HCT116 (cell line): ENCODE results near the gene NHLRC1. TPM values are rescaled to one million over a fixed set of nuclear protein-coding genes. Genes with fewer than 3 reads are reported as not detected.

Experiments used
- ATAC-seq: fragments of 200-7000 bp; cut with Tn5 transposase; 2 replicates; pipeline ENCODE4 v1.9.1; 2020; ENCODE audit warnings: mild to moderate bottlenecking, moderate library complexity
- BruUV-seq: library from RNA; stranded (reverse); fragments of 400-500 nt; replicated peaks from 2 replicates; lab custom pipeline; 2021; lab: Mats Ljungman, UMichigan
- CTCF ChIA-PET: fragments of 300-600 bp; sonication (Branson Sonifier 250); formaldehyde crosslinking; loops from one replicate; lab custom pipeline; 2021; ENCODE audit warnings: antibody characterized with exemption; lab: Charles Lee
- POLR2A ChIA-PET: fragments of 300-600, 350-600 bp; sonication (Branson Sonifier 250); formaldehyde crosslinking; loops from one replicate; lab custom pipeline; 2021; ENCODE audit warnings: antibody characterized with exemption; lab: Charles Lee
- RAD21 ChIA-PET, 2 experiments: fragments of 300-600 bp; sonication (Branson Sonifier 250); formaldehyde crosslinking; loops; one replicate each; lab custom pipeline; 2023; ENCODE audit warnings: low total read pairs in 2 of 2; ENCODE audit not compliant: uncharacterized antibody in 2 of 2, unreplicated experiment in 2 of 2, low non-redundant PET in 1 of 2; lab: Charles Lee
- DNase-seq: peaks from one replicate; pipeline ENCODE4 v3.0.0-alpha.2; 2010; ENCODE audit warnings: low read depth, low spot score
- H2AFZ ChIP-seq: fragments of 200-600 bp; shearing (Covaris generic), sonication (generic); 2 replicates; pipeline ENCODE4 v1.6.1; 2017; ENCODE audit warnings: low read depth, mixed run types, mixed read lengths, antibody characterized with exemption, low read length; ENCODE audit not compliant: poor library complexity, severe bottlenecking
- H3K27ac ChIP-seq: 2 replicates; pipeline ENCODE4 v1.5.1; 2012; ENCODE audit warnings: low read depth, low read length
- H3K27me3 ChIP-seq: fragments of 200-600 bp; sonication (generic); 2 replicates; pipeline ENCODE4 v1.6.1; 2016; ENCODE audit warnings: mixed run types, low read length, mixed read lengths; ENCODE audit not compliant: insufficient read depth
- H3K36me3 ChIP-seq, 2 experiments: fragments of 200-500 bp in 1 of 2; fragments of 200-600 bp in 1 of 2; sonication (Bioruptor generic) in 1 of 2; sonication (generic) in 1 of 2; 2 replicates each; pipeline versions ENCODE4 v1.5.1 to v1.6.1; 2014 to 2016; ENCODE audit warnings: low read length in 2 of 2, inconsistent platforms in 1 of 2, mixed read lengths in 1 of 2, mixed run types in 1 of 2; ENCODE audit not compliant: insufficient read depth in 2 of 2, control insufficient read depth in 1 of 2
- H3K4me1 ChIP-seq, 2 experiments: fragments of 200-600 bp in 1 of 2; sonication (generic) in 1 of 2; 2 replicates each; pipeline versions ENCODE4 v1.5.1 to v1.6.1; 2012 to 2017; ENCODE audit warnings: low read length in 2 of 2, inconsistent platforms in 1 of 2, mild to moderate bottlenecking in 1 of 2, mixed read lengths in 1 of 2, mixed run types in 1 of 2, moderate library complexity in 1 of 2; ENCODE audit not compliant: insufficient read depth in 2 of 2, control insufficient read depth in 1 of 2
- H3K4me2 ChIP-seq: fragments of 200-600 bp; sonication (generic); 2 replicates; pipeline ENCODE4 v1.6.1; 2017; ENCODE audit warnings: mixed run types, low read length, mixed read lengths
- H3K4me3 ChIP-seq, 2 experiments: fragments of 200-600 bp in 1 of 2; sonication (generic) in 1 of 2; replicated peaks in 1 of 2; 2 replicates each; pipeline ENCODE4 v1.5.1; 2011 to 2016; ENCODE audit warnings: low read length in 2 of 2, control low read depth in 1 of 2, low read depth in 1 of 2, mild to moderate bottlenecking in 1 of 2, mixed read lengths in 1 of 2, mixed run types in 1 of 2
- H3K79me2 ChIP-seq: fragments of 200-600 bp; sonication (generic); 2 replicates; pipeline ENCODE4 v1.6.1; 2017; ENCODE audit warnings: mild to moderate bottlenecking, mixed run types, low read length, moderate library complexity, mixed read lengths; ENCODE audit not compliant: insufficient read depth
- H3K9ac ChIP-seq: fragments of 200-600 bp; sonication (generic); 2 replicates; pipeline ENCODE4 v1.6.1; 2016; ENCODE audit warnings: low read length, mixed read lengths
- H3K9me2 ChIP-seq: fragments of 200-600 bp; sonication (generic), shearing (Covaris generic); 2 replicates; pipeline ENCODE4 v1.6.1; 2017; ENCODE audit warnings: mixed run types, mild to moderate bottlenecking, moderate library complexity; ENCODE audit not compliant: insufficient read depth
- H3K9me3 ChIP-seq, 2 experiments: fragments of 200-500 bp in 1 of 2; fragments of 200-600 bp in 1 of 2; sonication (Bioruptor generic) in 1 of 2; sonication (generic) in 1 of 2; 2 replicates each; pipeline ENCODE4 v1.6.1; 2014 to 2017; ENCODE audit warnings: low read length in 2 of 2, mixed read lengths in 2 of 2, inconsistent platforms in 1 of 2, low read depth in 1 of 2, mild to moderate bottlenecking in 1 of 2, mixed run types in 1 of 2, moderate library complexity in 1 of 2; ENCODE audit not compliant: control insufficient read depth in 1 of 2, insufficient read depth in 1 of 2
- H4K20me1 ChIP-seq: fragments of 200-600 bp; sonication (generic), shearing (Covaris generic); 2 replicates; pipeline ENCODE4 v1.6.1; 2017; ENCODE audit warnings: mixed run types, mild to moderate bottlenecking, moderate library complexity; ENCODE audit not compliant: insufficient read depth
- CBX3 ChIP-seq: IDR thresholded peaks from 2 replicates; pipeline ENCODE4 v1.6.1; 2012; ENCODE audit warnings: low read depth
- CEBPB ChIP-seq: IDR thresholded peaks from 2 replicates; pipeline ENCODE4 v1.6.1; 2012; ENCODE audit warnings: low read depth
- EGR1 ChIP-seq: IDR thresholded peaks from 2 replicates; pipeline ENCODE4 v1.6.1; 2012; ENCODE audit warnings: low read depth
- ELF1 ChIP-seq: IDR thresholded peaks from 2 replicates; pipeline ENCODE4 v1.6.1; 2012; ENCODE audit warnings: low read depth, borderline replicate concordance
- EZH2 ChIP-seq: fragments of 200-600 bp; sonication (generic); IDR thresholded peaks from 2 replicates; pipeline ENCODE4 v1.6.1; 2017; ENCODE audit warnings: antibody characterized with exemption, mixed run types
- EZH2phosphoT487 ChIP-seq: fragments of 200-600 bp; IDR thresholded peaks from 2 replicates; pipeline ENCODE4 v1.6.1; 2018; ENCODE audit warnings: antibody characterized with exemption, borderline replicate concordance
- FOSL1 ChIP-seq: IDR thresholded peaks from 2 replicates; pipeline ENCODE4 v1.6.1; 2012; ENCODE audit warnings: low read depth
- JUND ChIP-seq: IDR thresholded peaks from 2 replicates; pipeline ENCODE4 v1.6.1; 2012
- POLR2A ChIP-seq: IDR thresholded peaks from 2 replicates; pipeline ENCODE4 v1.7.0; 2011; ENCODE audit warnings: borderline replicate concordance; ENCODE audit not compliant: insufficient read depth, insufficient read length; ENCODE audit errors: extremely low read depth
- POLR2AphosphoS5 ChIP-seq: IDR thresholded peaks from 2 replicates; pipeline ENCODE4 v1.6.1; 2011; ENCODE audit warnings: mild to moderate bottlenecking, low read depth, low read length, moderate library complexity
- RAD21 ChIP-seq: IDR thresholded peaks from 2 replicates; pipeline ENCODE4 v1.6.1; 2012; ENCODE audit warnings: low read depth, mild to moderate bottlenecking
- SIN3A ChIP-seq: IDR thresholded peaks from 2 replicates; pipeline ENCODE4 v1.6.1; 2012; ENCODE audit warnings: low read depth
- SP1 ChIP-seq: IDR thresholded peaks from 2 replicates; pipeline ENCODE4 v1.6.1; 2012; ENCODE audit warnings: low read depth
- TCF7L2 ChIP-seq: IDR thresholded peaks from 2 replicates; pipeline ENCODE4 v1.7.0; 2011; ENCODE audit warnings: borderline replicate concordance, inconsistent platforms; ENCODE audit not compliant: insufficient read depth, insufficient read length; ENCODE audit errors: extremely low read depth
- ZFX ChIP-seq: fragments of 450-650 bp; IDR thresholded peaks from 2 replicates; pipeline ENCODE4 v1.6.1; 2017
- ZNF274 ChIP-seq: fragments of 200-500 bp; sonication (Bioruptor generic); IDR thresholded peaks from 2 replicates; pipeline ENCODE4 v1.6.1; 2014; ENCODE audit warnings: mild to moderate bottlenecking, low read depth, low read length, inconsistent platforms
- intact Hi-C: fragments of 100-400 bp; cut with micrococcal nuclease; formaldehyde crosslinking; loops from 2 replicates; pipeline ENCODE4 v1.10.0; 2022
- total RNA-seq: library from RNA; stranded (reverse); gene quantifications from one replicate; pipeline ENCODE4 v1.2.1, GENCODE V29; 2021; ENCODE audit not compliant: unreplicated experiment
- TF ChIP-seq, protein P1 (sequence below), 3 experiments: fragments of 200-600 bp in 1 of 3; sonication (generic) in 1 of 3; IDR thresholded peaks in 2 of 3; conservative IDR thresholded peaks in 1 of 3; 2 replicates each; pipeline ENCODE4 v1.5.1; 2012 to 2017; ENCODE audit warnings: low read depth in 2 of 3, low read length in 2 of 3, antibody characterized with exemption in 1 of 3, borderline replicate concordance in 1 of 3, control low read depth in 1 of 3, mild to moderate bottlenecking in 1 of 3, mixed read lengths in 1 of 3, mixed run types in 1 of 3, moderate library complexity in 1 of 3; ENCODE audit not compliant: insufficient read depth in 1 of 3
- TF ChIP-seq, protein P2 (sequence below): IDR thresholded peaks from 2 replicates; pipeline ENCODE4 v1.6.1; 2012
- TF ChIP-seq, protein P3 (sequence below): IDR thresholded peaks from 2 replicates; pipeline ENCODE4 v1.6.1; 2012

NHLRC1 gene
- total RNA-seq, 1 experiment from 2014 or later: not detected

DNA sequence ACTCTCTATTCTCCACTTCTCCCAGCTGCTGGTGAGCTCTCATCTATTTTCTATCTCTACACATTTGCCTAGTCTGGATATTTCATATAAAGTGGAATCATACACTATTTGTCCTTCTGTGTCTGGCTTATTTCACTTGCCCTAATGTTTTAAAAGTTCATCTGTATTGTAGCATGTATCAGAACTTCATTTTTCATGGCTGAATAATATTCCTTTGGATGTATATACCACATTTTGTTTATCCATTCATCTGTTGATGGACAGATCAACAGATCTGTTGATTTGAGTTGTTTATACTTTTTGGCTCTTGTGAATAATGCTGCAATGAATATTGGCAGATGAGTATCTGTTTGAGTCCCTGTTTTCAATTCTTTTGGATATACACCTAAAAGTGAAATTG is 49.6 kb downstream of the NHLRC1 start:
- TF ChIP-seq SP1 (no peak), RAD21 (no peak), POLR2AphosphoS5 (no peak), TCF7L2 (no peak), POLR2A (no peak), EZH2phosphoT487 (no peak), ZFX (no peak), JUND (no peak), ZNF274 (no peak), EGR1 (no peak), SIN3A (no peak), EZH2 (no peak), ELF1 (no peak), FOSL1 (no peak), CBX3 (no peak), CEBPB (no peak)
- TF ChIP-seq, protein P1, sequence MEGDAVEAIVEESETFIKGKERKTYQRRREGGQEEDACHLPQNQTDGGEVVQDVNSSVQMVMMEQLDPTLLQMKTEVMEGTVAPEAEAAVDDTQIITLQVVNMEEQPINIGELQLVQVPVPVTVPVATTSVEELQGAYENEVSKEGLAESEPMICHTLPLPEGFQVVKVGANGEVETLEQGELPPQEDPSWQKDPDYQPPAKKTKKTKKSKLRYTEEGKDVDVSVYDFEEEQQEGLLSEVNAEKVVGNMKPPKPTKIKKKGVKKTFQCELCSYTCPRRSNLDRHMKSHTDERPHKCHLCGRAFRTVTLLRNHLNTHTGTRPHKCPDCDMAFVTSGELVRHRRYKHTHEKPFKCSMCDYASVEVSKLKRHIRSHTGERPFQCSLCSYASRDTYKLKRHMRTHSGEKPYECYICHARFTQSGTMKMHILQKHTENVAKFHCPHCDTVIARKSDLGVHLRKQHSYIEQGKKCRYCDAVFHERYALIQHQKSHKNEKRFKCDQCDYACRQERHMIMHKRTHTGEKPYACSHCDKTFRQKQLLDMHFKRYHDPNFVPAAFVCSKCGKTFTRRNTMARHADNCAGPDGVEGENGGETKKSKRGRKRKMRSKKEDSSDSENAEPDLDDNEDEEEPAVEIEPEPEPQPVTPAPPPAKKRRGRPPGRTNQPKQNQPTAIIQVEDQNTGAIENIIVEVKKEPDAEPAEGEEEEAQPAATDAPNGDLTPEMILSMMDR (IDR thresholded peaks at IDR 0.05 in 2 of 3, conservative IDR thresholded peaks at IDR 0.05 in 1 of 3; ENCODE audit: borderline replicate concordance in 1 of 3, insufficient read depth in 1 of 3, low read depth in 2 of 3, low read length in 2 of 3): no peak
- TF ChIP-seq, protein P2, sequence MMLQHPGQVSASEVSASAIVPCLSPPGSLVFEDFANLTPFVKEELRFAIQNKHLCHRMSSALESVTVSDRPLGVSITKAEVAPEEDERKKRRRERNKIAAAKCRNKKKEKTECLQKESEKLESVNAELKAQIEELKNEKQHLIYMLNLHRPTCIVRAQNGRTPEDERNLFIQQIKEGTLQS: no peak
- TF ChIP-seq, protein P3, sequence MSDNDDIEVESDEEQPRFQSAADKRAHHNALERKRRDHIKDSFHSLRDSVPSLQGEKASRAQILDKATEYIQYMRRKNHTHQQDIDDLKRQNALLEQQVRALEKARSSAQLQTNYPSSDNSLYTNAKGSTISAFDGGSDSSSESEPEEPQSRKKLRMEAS: no peak
- RAD21 ChIA-PET: no interaction called here
- CTCF ChIA-PET: no interaction called here
- intact Hi-C loops: no loop called here
- H3K79me2 ChIP-seq: no peaks in the 10 kb centered on the region
- POLR2A ChIA-PET: no interaction called here
- no peaks in the 10 kb centered on the region for H3K4me1 ChIP-seq
- ATAC-seq (no peak), DNase-seq (no peak)
- H3K27me3 ChIP-seq: no peaks in the 10 kb centered on the region
- H3K9me3 ChIP-seq: 0 out of 4 replicates have a peak, but pooled peaks cover 3 to 5% of the 10 kb centered on the region in 2 experiments
- H3K9me2 ChIP-seq: no peaks in the 10 kb centered on the region
- no peak overlapping the region for H3K27ac ChIP-seq
- no peak overlapping the region for H2AFZ ChIP-seq
- no peaks in the 10 kb centered on the region for H4K20me1 ChIP-seq
- H3K4me2 ChIP-seq: no peak overlapping the region
- no peaks in the 10 kb centered on the region for H3K36me3 ChIP-seq
- H3K4me3 ChIP-seq: no peak overlapping the region
- H3K9ac ChIP-seq: no peak overlapping the region
- no TSS peak for BruUV-seq
